NCI-H2227 (cell line): ENCODE data around the gene ATP8A1.

Experiments
- DNase-seq: peaks from one replicate; lab custom pipeline; 2025; ENCODE audit not compliant: unreplicated experiment; lab: John Stamatoyannopoulos, UW

Gene ATP8A1

GRCh38 chr4:42627885-42628646, 28.8 kb downstream of the ATP8A1 start:
- no peak for DNase-seq

DNA sequence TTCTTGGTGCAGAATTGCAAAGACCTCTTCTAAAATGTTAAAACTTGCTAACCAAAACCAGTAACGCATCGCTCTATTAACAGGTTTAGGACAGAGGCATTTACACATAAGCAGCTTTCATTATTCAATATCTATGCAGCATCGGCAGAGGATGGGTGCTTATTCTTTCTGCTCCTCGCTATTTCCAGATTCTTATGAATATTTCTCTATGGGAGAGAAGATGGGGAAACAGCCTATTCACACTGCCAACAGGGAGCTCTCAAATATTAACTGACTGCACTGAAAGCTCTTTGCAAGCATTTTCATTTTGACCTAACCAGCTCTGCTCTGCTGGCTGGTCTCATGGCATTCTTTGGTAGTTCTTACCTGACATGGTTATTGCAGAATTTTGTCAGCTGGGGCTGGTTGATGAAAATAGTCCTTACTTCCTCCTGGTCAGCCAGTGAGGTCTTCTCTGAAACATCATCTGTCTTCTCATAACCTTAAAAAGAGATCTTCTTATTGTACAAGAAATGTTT, 30.2 kb downstream of the ATP8A1 start:
- DNase-seq: no peak

- no peak for DNase-seq
Observed at GRCh38 chr4:42625329-42625728, 31.6 kb downstream of the ATP8A1 start.

- DNase-seq: no peak
Observed at GRCh38 chr4:42624551-42624950, 32.4 kb downstream of the ATP8A1 start.

- DNase-seq: no peak
Observed at GRCh38 chr4:42618023-42618422, 38.9 kb downstream of the ATP8A1 start.

DNA sequence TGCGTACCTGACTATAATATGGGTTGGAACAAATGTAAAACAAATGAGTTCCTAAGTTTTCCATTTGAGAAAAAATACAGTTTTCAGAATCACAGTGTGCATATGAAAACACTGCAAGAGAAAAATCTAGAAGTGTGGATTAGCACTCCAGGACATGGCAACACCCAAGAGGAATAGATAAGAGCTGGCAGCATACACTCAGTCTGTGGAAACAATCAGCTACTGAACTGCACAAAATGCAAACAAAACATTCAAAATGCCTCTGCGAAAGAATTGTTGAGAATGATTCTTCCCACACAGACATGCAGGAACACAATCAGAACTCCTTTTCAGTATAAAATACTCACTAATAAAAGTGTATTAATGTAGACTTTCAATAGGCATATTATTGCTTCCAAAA, 39.9 kb downstream of the ATP8A1 start:
- DNase-seq: no peak

- DNase-seq: no peak
Observed at GRCh38 chr4:42616572-42616971, 40.3 kb downstream of the ATP8A1 start.

- DNase-seq: no peak
Observed at GRCh38 chr4:42615131-42615763, 41.7 kb downstream of the ATP8A1 start.

DNA sequence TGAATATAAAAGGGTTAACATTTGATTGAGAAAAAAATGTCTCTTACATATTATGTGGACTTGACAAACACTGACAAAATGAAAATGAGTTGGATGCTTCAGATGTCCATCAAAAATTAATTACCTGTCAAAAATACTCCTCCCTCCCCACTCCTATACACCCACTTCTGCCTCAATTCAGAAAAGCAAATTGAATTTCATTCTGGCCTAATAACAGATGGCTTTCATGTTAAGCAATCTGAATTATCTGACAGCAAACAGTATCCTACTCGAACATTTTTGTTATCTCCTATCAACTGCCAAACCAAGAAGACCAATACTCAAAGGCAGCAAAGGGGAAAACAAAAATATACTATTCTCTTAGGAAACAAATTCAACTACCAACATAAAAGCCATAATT, 44.0 kb downstream of the ATP8A1 start:
- DNase-seq: no peak

DNA sequence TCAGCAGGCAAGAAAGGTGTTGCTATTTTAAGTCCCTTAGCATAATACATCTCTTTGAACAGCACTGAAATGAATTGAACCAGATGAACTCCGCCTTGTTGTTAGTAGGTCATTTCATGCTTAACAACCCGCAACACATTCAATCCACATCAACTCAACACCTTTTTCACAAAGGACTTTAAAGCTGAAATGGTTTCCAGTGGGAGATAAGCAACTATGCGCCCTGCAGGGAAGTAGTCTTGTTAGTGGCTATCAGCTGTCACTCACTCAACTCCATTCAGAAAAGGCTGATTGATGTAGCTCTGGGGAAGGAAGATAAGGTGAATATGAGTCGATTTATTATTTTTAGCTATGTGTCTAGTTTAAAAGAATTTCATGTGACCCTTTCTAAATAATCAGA, 46.0 kb downstream of the ATP8A1 start:
- DNase-seq: no peak

- no peak for DNase-seq
Observed at GRCh38 chr4:42609051-42609450, 47.9 kb downstream of the ATP8A1 start.

DNA sequence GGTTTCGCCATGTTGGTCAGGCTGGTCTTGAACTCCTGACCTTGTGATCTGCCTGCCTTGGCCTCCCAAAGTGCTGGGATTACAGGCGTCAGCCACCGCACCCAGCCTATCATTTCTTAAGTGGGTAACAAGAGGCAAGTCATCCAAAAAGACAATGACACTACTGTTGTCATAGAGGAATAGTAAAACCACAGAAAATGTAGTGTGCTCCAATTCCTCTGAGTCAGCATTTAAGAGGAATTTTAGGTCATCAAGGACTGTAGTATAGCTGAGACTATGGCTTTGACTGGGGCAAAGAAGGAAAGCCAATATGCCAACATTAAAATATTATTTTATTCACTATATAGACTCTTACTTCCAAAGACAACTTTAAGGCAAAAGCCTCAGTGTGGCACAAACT, 48.4 kb downstream of the ATP8A1 start:
- DNase-seq: no peak

DNA sequence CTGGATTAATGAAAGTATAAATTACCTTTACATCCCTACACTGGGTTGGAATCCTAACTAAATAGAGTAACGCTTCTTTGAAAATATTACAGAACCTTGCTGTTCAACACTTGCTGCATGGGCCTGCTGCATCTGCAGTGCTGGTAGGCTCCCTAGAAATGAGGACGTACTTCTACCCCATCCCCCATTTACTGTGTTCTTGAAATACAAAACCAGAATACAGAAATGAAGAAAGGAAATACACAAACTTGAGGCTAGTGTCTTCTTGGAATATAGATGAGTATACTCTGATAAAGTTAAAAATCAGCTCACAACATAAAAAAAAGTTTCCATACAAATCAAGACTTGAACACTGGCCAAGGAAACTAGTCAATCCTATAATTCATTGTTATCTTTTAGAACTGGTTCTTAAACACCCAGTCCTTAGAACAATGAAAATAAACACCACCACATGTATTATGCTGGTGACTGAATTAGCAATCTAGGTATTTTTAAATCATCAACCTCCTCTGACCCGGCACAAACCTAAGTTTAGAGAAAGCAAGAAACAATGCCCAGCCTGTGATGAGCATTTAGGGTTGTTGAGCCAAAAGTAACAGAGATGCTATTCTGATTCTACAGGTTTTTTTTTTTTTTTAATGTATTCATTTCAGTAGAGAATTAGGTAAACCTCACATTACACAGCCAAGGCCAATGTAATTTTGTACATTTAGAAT, 49.7 kb downstream of the ATP8A1 start:
- no peak for DNase-seq

DNA sequence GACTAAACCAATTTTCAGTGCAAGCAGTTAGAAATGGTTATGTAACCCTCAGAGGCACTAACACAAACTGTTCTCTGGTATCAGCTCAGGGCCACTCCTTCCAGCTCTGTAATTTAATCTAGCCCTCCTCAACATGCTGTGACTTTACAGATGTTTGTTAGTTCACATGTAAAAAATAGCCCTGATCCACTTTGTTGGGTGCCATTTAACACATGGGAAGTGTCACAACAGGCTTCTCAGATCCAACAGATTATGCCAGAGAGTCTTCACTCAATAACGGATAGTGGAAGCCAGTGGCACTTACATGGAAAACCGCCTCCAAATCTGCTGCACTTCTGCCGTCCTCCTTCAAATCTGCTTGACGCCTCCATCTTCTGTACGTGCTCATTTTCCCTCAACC, 51.6 kb downstream of the ATP8A1 start:
- no peak for DNase-seq

DNA sequence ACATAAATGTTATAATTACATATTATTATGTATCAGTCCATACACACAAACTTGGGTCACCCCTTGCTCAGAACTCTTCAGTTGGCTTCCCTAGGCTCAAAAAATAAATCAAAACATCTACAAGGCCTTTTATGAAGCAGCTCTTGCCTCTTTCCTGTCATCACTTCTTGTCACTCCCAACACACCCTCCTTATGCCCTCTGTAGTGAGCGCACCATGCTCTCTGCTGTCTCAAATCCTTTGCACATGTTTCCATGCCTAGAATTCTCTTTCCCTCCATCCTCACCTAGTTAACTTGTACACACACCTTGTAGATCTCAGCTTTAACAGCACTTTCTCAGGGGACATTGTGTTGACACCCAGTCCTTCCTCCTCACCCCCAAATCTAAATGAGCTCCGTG, 53.0 kb downstream of the ATP8A1 start:
- no peak for DNase-seq

DNA sequence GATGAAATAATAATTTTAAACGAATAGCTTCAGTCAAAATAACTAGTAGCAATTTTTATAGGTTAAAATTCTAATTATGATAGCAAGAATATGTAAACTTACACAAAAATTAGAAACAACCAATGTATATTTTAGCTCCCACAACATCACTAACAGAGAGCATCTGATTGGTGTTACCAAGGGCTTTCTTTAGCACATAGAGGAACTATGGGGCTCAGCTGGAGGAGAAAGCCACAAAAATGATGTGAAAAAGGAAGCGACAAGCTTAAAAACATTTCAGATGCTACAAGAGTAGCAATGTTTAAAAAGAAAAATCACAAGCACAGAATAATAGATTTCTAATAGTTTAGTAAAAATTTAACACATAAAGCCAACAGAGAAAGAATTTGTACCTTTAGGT, 56.3 kb downstream of the ATP8A1 start:
- DNase-seq: no peak

DNA sequence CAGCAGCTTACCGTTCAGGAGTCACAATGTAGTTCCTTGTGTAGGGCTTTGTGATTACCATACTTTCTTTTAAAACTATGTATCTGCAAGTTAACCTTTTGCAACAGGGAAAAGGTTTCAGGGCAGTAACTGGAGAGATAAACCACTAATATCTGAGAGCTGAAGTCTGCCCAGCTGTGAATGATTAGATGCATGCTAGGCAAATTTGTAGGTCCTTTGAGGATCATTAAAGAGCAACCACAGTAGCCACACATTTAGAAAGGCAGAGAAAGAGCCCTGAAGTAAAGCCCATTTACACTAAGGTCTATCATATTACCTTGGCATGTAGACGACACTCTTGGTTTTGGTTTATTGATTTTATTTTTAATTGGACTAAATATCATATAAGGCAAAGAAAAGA, 60.0 kb downstream of the ATP8A1 start:
- no peak for DNase-seq

GRCh38 chr4:42594888-42595287, 62.0 kb downstream of the ATP8A1 start:
- no peak for DNase-seq

DNA sequence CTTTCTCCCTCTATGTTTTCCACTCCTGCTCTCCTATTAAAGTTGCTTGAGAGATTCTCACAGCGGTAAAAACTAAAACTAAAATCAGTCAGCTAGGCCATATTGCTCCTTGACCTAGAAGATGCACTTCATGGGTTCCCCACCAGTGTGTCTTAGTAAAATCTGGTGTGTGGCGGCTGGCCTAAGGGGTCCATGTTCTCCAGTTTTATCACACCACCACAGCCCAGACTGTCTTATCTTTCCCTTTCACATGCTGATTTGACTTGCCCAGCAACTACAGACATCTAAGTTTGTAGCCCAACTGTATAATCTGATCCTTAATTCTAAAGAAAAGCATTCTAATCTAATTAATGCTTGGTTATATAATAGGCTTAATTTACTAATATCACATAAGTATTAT, 68.0 kb downstream of the ATP8A1 start:
- DNase-seq: no peak

- no peak for DNase-seq
Observed at GRCh38 chr4:42586775-42587174, 70.1 kb downstream of the ATP8A1 start.

DNA sequence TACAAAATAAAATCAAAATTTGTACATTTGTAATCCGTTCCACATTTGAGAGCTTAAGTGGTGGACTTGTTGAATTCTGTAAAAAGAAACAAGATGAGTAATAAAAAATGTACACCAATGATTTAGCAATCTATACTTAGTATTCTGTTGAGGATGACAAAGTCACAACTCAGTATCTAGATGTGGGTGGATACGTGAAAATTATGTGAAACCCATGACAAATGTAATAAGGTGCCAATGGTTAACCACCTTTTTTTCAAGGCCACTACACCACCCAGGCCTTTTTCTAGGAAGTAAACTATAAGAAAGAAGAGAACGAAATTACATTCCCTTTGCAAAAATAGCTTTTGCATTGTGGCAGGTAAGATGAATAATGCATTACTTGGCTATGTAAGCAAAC, 77.0 kb downstream of the ATP8A1 start:
- no peak for DNase-seq

- no peak for DNase-seq
Observed at GRCh38 chr4:42578187-42578586, 78.7 kb downstream of the ATP8A1 start.
